Uterus (tissue), 2 donors: ENCODE results near the gene UNCX.

Experiments used
- CTCF ChIP-seq, 4 experiments: fragments of 200-600 bp in 2 of 4; fragments of 450-650 bp in 2 of 4; sonication (generic) in 2 of 4; IDR thresholded peaks; one replicate each; pipeline ENCODE4 v1.5.1; 2016 to 2019; ENCODE audit warnings: antibody characterized with exemption in 4 of 4, mild to moderate bottlenecking in 2 of 4, moderate library complexity in 1 of 4
- POLR2A ChIP-seq, 2 donors: fragments of 450-650 bp; IDR thresholded peaks; one replicate each; pipeline ENCODE4 v1.6.1; 2016; ENCODE audit warnings: antibody characterized with exemption in 2 of 2, mild to moderate bottlenecking in 1 of 2, moderate library complexity in 1 of 2

GRCh38 chr7:1257221-1257620 is 24.5 kb downstream of the UNCX start:
- TF ChIP-seq CTCF (IDR thresholded peaks at IDR 0.05), result no peak
- TF ChIP-seq POLR2A (IDR thresholded peaks at IDR 0.05), result no peak
